Prostate gland (tissue), 2 donors: Measurements from ENCODE around the gene PDCD10.

Experiments used
- CTCF ChIP-seq, 4 experiments: fragments of 200-600 bp in 2 of 4; fragments of 450-650 bp in 2 of 4; sonication (generic) in 2 of 4; IDR thresholded peaks; 1 replicate in 3 of 4; 2 replicates in 1 of 4; pipeline ENCODE4 v1.5.1; 2016 to 2019; ENCODE audit warnings: antibody characterized with exemption in 4 of 4, mild to moderate bottlenecking in 2 of 4, moderate library complexity in 2 of 4
- POLR2A ChIP-seq: fragments of 450-650 bp; IDR thresholded peaks from one replicate; pipeline ENCODE4 v1.6.1; 2016; ENCODE audit warnings: antibody characterized with exemption, mild to moderate bottlenecking

GRCh38 chr3:167709690-167710089, 25.0 kb downstream of the PDCD10 start:
- TF ChIP-seq POLR2A (no peak), CTCF (IDR thresholded peaks at IDR 0.05) (no peak)
